HG02938 (cell line): ENCODE results near the gene KATNAL1.

Experiments used
- ATAC-seq: cut with Tn5 transposase; IDR thresholded peaks from one replicate; pipeline ENCODE4 v1.9.1; 2021; ENCODE audit warnings: mild to moderate bottlenecking, moderate library complexity; ENCODE audit not compliant: unreplicated experiment

The KATNAL1 gene

DNA sequence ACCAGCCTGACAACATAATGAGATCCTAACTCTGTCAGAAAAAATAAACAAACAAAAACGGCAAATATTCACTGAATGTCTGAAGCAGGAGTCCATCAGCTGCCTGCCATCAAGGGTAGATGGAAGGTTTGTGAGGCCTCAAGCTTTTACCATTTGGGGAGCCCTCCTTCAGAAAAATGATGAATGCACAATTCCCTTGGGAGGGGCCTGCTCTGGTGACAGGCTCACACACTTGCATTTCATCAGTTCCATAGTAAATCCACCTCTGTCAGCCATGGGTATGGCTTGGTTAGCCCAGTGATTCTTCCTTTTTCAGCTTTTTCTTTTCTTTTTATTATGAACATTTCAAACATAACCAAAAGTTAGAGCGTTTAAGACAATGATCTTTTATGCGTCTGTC is 26.3 kb upstream of the KATNAL1 start:
- ATAC-seq, result no peak

DNA sequence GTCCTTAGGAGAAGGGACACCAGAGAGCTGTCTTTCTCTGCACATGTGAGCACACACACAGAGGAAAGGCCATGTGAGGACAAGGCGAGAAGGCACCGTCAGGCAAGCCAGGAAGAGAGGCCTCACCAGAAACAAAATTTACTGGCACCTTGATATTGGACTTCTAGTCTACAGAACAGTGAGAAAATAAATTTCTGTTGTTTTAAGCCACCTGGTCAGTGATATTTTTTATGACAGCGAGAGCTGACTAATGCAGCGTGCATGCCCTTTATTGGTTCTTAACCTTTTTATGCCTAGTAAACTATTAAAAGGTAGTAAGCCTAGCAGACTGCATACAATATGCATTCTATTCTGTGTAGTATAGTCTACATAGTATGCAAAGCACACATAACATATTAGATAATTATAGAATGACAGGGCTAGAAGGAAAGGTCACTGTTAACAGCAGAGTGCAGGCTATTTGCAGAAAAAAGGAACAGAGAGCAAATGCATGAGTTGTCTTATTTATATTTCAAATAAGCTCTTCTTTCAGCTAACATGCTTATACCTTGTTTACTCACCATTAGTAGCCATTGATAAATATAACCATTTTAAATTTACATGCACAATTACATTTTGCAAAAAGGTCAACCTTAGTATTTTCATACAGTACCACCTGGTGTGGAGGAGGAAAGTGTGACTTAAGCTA is 25.2 kb upstream of the KATNAL1 start:
- ATAC-seq, result peak; percentile 68

DNA sequence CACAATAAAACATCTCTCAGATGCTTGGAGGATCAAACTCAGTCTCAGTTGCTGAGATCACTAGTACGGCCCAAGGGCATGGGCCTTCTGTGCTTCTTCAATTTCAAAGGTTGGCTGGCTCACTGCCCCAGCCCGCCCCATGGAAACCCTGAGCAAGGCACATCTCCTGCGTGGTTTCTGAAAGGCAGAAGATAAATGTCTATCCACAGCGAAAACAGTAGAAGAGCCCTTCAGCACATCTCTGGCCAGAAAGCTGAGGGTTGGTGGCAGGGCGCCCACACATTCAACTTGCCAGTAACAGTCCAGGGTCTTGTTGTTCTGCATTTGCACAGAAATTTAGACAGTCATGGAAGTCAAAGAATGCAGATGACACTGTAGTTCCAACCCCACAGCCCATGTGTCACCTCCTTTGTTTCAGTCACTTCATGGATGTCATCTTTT is 24.0 kb upstream of the KATNAL1 start:
- ATAC-seq, result no peak

DNA sequence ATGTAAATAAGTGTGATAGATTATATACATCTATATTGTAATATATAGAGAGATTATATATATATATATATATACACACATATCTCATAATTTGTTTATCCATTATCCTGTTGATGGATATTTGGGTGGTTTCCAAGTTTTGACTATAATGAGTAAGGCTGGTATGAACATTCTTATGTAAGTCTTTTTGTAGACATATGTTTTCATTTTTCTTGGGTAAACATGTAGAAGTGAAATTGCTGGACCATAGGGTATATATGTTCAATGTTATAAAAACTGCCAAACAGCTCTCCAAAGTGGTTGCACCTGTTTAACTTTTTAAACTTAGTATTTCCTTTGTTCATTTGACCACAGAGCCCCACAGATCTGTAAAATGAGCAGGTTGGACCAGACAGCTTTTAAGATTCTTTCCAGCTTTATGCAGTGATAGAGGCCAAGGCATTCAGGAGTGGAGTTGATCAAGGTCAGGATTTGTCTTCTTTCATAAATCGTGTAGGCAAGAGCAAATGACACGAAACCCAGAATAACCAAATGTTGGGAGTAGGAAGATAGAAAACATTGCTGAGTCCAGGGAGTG is 21.7 kb upstream of the KATNAL1 start:
- ATAC-seq, result no peak

DNA sequence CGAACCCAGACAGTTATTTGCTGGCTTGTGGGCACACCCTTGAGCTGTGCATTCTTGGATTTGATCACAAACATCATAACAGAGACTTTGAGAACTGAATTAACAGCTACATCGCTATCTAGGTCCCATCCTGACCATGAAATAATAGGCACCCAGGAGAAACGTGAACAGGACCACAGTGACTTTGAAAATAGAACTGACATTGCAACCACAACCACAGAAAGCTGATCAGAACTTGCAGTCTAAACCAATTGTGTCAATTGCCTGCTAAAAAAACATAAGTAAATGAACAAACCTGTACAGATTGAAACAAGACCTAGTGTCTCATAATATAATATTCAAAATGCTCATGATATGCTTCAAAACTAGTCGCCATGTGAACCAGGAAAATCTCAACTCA is 18.3 kb upstream of the KATNAL1 start:
- no peak for ATAC-seq

DNA sequence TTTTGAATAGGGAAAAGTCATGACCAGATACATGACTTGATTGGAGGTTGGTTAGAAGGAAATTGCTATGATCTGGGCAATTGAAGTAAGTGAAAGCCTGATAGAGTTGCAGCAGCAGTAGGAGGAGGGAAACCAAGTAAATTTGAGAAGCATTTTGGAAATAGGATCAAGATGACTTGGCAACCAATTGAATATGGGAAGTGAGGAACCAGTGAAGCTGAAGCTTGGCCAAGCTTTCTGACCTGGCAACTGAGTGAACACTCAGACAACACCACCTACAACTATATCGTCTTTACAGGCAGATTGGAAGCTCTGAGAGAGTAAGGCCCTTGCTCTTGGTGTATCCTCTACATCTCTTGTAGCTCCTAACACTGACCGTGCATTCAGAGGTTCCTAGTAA is 16.2 kb upstream of the KATNAL1 start:
- no peak for ATAC-seq

DNA sequence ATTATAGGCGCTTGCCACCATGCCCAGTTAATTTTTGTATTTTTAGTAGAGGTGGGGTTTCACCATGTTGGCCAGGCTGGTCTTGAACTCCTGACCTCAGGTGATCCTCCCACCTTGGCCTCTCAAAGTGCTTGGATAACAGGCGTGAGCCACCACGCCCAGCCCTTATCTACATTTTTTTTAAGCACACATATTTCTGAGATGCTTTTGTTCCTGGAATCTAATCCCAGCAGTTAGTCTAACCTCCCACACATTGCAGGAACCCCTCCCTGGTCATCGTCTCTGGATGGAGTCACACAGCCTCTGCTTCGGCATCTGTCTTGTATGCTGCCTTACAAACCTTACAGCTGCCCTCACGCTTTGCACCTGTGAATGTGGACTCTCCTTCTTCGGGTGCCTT is 15.1 kb upstream of the KATNAL1 start:
- ATAC-seq, result no peak

DNA sequence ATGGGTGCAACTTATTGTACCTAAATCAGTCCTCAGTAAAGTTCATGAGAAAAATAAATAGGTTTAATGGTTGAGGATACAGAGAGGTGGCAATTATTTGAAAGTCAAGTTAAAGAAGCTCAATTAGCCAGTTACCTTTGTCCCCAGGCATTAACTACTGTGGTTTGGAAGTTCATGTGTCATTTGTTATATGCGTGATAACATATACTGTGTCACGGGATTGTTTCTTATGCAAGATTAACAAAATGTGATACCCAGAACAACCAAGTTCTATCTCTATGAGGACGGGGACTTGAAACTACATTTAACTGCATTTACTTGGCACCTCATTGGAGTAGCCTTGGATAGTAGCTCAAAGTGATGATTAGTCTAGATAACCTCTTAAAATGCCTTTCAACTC is 13.9 kb upstream of the KATNAL1 start:
- ATAC-seq, result no peak

DNA sequence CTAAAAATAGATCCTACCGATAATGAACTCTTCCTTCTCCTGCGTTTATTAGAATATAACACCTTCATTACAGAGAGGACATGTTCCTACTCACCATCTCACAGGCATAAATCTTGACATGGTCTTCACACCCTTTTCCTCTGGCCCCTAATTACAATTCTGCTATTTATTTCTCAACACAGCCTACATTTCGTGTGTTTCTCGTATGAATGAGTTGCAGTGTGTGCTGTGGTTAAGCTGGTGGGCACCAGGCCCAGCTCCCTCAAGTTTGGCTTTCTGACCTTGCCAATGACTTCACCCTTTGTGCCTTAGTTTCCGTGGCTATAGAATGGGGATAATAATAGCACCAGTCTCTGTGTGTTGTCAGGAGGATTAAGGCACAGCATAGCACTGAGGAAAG is 12.3 kb upstream of the KATNAL1 start:
- ATAC-seq, result no peak

DNA sequence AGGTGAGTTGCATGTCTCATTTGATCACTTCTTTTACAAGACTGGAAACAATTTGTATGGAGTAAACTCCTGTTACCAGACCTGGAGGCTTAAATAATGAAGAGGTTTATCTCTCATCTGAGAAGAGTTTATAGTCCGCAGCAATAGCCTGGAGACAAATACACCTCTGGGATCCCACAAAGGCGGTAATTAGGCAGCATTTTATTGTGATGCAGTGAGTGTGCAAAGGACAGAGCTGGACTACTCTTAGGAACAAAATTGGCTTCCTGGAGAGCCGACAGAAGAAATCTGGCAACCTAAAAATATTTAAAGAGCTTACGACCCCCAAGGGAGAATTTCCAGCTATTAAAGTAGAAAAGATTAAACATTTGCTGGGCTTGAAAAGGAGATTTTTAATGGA is 11.8 kb upstream of the KATNAL1 start:
- no peak for ATAC-seq

DNA sequence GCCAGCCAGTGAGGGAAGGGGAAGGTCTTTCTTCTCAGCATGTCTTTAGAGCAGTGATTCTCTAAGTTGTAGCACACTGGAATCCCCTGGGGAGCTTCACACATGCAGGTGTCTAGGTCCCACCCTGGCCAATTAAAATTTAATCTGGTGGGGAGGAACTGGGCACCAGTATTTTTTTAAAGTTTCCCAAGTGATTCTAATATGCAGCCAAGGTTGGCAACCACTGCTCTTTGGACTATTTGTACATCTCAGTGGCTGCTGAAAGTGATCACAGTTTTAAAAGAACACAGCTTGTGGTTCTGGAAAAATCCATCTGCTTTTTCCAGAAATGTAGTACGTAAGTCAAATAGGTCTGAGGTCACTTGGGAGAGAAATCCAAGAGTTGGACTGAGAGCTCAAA is 10.7 kb upstream of the KATNAL1 start:
- no peak for ATAC-seq

DNA sequence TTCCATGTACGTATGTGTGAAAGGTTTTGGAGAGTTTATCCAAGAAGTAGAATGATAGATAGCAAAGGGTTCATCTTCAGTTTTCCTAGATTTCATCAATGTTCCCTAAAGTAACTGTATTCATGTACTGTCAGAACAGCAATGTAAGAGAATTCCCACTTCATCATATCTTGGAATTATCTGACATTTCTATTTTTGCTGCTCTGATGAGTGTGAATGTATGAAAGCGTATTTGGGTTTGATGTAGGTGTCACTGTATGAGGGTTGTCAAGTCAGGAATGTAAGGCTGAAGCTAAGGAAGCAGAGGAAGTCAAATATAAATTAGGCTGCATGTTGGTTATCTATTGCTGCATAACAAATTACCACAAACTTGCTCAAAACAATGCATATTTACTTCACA is 7.2 kb upstream of the KATNAL1 start:
- ATAC-seq, result no peak

DNA sequence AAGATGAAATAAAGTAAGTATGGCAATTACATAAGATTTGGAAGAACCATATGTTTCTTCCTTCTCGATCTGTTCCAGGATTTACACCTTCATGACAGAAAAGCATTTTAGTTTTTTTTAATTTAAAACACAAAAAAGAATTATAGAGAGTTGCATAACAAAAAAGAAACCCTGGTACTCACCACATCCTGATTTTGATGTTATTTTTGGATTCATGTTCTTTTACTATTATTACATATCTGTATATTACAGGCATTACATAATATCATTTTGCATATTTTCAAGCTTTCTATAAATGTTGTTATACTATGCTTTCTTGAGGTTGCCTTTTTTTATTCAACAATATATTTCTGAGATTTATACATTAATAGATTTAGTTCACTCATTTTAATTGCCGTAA is 6.7 kb upstream of the KATNAL1 start:
- no peak for ATAC-seq

DNA sequence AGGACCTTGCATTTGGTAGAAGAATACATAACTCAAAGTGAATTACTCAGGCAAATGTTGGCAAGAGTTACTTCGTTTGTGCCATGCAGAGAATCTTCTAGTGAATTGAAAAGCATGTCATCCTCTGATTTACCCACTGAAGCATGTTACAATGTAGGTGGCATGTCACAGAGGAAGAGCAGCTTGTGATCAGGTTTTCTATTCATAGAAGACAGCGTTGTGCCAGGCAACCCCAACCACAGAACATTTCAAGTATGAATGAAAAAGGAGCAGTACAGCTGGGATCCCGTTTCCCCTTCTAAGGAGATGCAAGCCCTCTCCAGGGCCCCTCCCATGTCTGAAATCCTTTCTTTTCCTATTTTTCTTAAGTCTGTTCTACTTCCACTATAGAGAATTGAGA is 6.0 kb upstream of the KATNAL1 start:
- ATAC-seq, result no peak

DNA sequence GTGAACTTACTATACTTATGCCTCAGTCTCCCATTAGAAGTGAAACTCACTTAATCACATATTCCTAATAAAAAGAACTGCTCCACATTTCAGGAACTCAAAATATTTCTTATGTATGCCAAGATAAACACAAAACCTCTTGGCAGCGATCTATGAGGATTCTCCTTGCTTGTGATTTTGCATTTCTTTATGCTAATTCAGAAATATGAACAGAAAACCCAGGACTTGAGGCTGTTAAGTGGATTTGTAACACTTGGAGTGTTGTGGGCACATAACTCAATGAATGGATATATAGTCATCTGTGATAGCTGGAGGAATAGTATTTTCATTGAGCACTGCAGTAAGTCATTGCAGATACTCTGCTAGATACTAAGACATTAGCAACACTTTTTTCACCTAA is 5.6 kb upstream of the KATNAL1 start:
- ATAC-seq, result no peak

DNA sequence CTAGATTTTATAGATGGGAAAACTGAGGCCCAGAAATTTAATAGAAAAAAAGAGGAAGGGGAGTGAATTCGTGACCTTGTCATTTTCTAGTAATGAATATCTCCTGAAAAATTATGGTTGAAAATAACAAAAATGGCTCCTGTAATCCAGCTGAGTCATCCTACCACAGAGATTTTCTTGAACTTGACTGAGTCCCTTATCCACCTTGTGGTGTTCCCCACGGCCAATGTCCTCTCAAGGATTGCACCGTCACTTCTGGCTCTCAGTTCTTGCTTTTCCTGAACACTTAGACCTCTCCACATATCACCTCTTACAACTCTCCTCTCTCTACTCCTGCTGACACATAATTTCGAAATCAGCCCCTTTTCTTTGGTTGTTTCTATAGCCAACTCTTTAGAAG is 1.2 kb upstream of the KATNAL1 start:
- ATAC-seq, result no peak

DNA sequence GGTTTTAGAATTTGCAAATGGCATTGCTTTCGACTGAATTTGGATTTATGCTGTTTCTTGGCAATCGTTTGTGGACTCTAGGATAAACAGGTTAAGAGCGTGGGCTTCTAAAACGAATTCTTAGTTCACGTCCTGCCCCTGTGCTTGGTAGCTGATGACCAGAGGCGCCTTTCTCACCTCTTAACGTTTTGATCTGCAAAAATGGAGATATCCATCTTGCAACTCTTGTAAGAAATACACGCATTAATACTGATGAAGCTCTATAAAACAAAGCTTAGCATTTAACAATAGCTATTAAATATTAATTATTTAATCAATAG is 580 bp upstream of the KATNAL1 start:
- no peak for ATAC-seq

DNA sequence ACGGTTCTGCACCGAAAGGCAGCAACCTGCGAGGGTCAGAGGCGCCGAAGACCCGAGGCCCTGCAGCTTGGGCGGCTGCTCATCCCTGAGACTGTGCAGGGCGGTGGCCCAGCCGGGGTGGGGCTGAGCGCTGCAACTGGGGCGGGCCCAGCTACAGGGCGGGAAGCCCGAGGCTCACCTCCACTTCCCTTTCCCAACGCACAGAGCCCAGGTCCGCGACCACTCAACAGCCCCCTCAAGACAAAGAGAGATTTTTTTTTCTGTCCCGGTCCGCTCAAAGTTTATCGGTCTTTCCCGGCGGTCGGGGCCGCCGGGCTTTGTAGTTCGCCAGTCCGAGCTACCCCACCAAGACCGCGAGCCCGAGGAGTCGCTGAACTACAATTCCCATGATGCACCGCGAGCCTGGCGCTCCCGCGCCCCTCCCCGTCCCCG is 573 bp downstream of the KATNAL1 start:
- ATAC-seq, result peak; percentile 87

DNA sequence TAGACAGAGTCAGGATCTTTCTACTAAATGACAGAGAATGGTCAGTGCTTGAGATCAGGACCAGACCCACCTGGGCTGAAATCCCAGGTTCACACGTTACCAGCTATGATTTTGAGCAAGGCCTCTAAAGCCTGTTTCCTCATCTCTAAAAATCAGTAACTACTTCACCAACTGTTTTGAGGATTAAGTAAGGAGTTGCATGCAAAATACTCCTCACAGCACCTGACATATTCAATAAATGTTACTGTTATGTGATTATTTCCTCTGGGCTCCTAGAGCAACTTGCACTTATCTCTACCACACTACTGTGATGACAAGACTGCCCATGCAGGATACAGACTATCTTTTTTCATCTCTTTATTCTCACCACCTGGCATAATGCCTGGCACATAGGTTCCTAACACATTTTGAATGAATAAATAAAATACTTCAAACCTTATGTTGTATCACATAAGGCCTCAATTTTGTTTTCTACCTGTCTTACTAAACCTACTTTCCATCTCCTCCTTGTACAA is 1.8 kb downstream of the KATNAL1 start:
- no peak for ATAC-seq

DNA sequence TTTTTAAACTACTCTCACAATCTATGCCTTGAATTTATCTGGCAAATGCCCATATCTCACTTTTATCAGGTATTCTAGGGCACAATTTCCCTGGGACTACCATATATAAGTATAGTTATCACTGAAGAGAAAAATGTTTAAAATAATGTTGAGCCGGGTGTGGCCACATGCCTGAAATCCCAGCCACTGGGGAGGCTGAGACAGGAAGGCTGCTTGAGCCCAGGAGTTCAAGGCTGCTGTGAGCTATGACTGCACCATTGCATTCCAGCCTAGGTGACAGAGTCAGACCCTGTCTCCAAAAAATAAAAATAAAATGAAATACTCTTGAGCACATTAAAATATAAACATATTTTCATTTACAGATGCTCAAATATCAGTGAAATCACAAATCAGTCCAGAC is 4.1 kb downstream of the KATNAL1 start:
- ATAC-seq, result no peak

DNA sequence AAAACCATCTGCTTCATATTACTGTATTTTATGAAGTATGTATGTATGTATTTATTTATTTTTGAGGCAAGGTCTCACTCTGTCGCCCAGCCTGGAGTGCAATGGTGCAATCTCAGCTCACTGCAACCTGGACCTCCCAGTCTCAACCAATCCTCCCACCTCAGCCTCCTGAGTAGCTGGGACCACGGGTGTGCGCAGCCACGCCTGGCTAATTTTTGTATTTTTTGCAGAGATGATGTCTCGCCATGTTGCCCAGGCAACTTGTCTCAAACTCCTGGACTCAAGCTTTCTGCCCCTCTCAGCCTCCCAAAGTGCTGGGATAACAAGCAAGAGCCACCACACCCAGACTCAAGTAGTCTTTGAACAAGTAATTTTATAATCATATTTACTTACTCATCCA is 5.5 kb downstream of the KATNAL1 start:
- ATAC-seq, result no peak

DNA sequence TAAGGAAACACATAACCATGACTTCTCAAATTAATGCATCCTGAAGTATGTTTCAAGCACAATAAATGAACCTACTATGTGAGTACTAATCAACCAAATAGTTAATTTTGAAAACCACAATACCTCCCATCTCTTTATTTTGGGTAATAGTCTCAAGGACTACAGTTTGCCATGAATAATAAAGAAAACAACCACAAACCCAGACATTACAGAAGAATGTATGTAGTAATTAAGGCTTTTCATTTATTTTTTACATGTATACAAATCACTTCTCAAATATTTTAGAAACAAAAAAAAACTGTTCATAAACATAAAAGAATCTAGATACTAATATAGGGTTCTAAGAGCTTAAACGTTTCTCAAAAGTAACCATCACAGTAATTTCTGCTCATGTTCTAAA is 6.8 kb downstream of the KATNAL1 start:
- ATAC-seq, result no peak

DNA sequence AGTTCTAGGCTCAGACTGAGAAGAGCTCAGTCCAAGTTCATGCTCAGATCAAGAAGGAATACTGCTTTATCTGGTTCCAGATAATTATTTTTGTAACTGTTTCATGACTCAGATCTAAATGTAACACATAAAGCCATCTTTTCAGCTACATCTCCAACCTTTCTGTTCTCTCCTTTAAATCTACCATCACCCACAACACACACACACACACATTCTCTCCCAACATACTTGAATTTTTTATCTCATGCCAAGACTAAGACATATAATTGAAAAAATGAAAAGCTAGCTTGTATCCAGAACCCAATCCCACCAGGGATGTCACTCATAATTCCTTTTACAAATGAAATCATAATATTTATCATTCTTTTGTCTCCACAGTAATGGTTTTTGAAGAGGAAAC is 7.6 kb downstream of the KATNAL1 start:
- ATAC-seq, result no peak
